GM12878 (cell line): Measurements from ENCODE around the gene CRB1.

ENCODE experiments used
- EZH2 ChIP-seq: IDR thresholded peaks from 2 replicates; pipeline ENCODE4 v1.6.1; 2012; ENCODE audit warnings: low read depth, mild to moderate bottlenecking, control low read depth, inconsistent platforms, low read length, borderline replicate concordance; ENCODE audit not compliant: control insufficient read depth
- SMARCA5 ChIP-seq: fragments of 450-650 bp; IDR thresholded peaks from 2 replicates; pipeline ENCODE4 v1.6.1; 2017; ENCODE audit warnings: mild to moderate bottlenecking
- YBX1 ChIP-seq: fragments of 450-650 bp; IDR thresholded peaks from 2 replicates; pipeline ENCODE4 v1.6.1; 2016; ENCODE audit warnings: antibody characterized with exemption
- TF ChIP-seq, protein P1 (sequence below): IDR thresholded peaks from 2 replicates; pipeline ENCODE4 v1.6.1; 2012; ENCODE audit warnings: mild to moderate bottlenecking, low read depth, low read length
- TF ChIP-seq, protein P2 (sequence below): fragments of 450-650 bp; IDR thresholded peaks from 2 replicates; pipeline ENCODE4 v1.6.1; 2017; ENCODE audit warnings: mild to moderate bottlenecking
- TF ChIP-seq, protein P3 (sequence below): IDR thresholded peaks from 2 replicates; pipeline ENCODE4 v1.6.1; 2012; ENCODE audit warnings: low read length, inconsistent platforms
- TF ChIP-seq, protein P4 (sequence below), 3 experiments: IDR thresholded peaks in 2 of 3; conservative IDR thresholded peaks in 1 of 3; 2 replicates each; pipeline ENCODE4 v1.5.1; 2011; ENCODE audit warnings: low read depth in 3 of 3, low read length in 3 of 3, mild to moderate bottlenecking in 3 of 3, control low read depth in 2 of 3, moderate library complexity in 2 of 3, inconsistent platforms in 1 of 3, mixed read lengths in 1 of 3; ENCODE audit not compliant: control insufficient read depth in 2 of 3, insufficient read depth in 1 of 3; ENCODE audit errors: extremely low read depth in 1 of 3

DNA sequence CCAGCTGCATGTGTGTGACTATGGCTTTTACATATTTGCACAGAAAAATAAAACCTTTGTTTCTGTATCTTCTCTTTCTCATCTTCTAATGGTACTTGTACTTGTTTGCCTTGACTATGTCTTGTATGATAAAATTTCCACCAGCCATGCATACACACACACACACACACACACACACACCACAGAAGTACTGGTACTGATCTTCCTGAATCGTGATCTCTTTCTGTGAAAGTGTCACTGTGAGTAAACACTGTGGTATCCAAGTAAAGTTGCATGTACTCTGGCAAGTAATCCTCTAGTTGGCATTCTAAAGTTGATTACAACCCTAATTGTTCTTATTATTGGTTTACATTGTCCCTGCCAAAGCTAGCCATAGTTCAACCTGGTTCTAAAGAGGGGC is 176.7 kb downstream of the CRB1 start:
- TF ChIP-seq SMARCA5, result no peak
- TF ChIP-seq, protein P1, sequence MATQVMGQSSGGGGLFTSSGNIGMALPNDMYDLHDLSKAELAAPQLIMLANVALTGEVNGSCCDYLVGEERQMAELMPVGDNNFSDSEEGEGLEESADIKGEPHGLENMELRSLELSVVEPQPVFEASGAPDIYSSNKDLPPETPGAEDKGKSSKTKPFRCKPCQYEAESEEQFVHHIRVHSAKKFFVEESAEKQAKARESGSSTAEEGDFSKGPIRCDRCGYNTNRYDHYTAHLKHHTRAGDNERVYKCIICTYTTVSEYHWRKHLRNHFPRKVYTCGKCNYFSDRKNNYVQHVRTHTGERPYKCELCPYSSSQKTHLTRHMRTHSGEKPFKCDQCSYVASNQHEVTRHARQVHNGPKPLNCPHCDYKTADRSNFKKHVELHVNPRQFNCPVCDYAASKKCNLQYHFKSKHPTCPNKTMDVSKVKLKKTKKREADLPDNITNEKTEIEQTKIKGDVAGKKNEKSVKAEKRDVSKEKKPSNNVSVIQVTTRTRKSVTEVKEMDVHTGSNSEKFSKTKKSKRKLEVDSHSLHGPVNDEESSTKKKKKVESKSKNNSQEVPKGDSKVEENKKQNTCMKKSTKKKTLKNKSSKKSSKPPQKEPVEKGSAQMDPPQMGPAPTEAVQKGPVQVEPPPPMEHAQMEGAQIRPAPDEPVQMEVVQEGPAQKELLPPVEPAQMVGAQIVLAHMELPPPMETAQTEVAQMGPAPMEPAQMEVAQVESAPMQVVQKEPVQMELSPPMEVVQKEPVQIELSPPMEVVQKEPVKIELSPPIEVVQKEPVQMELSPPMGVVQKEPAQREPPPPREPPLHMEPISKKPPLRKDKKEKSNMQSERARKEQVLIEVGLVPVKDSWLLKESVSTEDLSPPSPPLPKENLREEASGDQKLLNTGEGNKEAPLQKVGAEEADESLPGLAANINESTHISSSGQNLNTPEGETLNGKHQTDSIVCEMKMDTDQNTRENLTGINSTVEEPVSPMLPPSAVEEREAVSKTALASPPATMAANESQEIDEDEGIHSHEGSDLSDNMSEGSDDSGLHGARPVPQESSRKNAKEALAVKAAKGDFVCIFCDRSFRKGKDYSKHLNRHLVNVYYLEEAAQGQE, result no peak
- TF ChIP-seq, protein P2, sequence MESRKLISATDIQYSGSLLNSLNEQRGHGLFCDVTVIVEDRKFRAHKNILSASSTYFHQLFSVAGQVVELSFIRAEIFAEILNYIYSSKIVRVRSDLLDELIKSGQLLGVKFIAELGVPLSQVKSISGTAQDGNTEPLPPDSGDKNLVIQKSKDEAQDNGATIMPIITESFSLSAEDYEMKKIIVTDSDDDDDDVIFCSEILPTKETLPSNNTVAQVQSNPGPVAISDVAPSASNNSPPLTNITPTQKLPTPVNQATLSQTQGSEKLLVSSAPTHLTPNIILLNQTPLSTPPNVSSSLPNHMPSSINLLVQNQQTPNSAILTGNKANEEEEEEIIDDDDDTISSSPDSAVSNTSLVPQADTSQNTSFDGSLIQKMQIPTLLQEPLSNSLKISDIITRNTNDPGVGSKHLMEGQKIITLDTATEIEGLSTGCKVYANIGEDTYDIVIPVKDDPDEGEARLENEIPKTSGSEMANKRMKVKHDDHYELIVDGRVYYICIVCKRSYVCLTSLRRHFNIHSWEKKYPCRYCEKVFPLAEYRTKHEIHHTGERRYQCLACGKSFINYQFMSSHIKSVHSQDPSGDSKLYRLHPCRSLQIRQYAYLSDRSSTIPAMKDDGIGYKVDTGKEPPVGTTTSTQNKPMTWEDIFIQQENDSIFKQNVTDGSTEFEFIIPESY, result no peak
- TF ChIP-seq, protein P3, sequence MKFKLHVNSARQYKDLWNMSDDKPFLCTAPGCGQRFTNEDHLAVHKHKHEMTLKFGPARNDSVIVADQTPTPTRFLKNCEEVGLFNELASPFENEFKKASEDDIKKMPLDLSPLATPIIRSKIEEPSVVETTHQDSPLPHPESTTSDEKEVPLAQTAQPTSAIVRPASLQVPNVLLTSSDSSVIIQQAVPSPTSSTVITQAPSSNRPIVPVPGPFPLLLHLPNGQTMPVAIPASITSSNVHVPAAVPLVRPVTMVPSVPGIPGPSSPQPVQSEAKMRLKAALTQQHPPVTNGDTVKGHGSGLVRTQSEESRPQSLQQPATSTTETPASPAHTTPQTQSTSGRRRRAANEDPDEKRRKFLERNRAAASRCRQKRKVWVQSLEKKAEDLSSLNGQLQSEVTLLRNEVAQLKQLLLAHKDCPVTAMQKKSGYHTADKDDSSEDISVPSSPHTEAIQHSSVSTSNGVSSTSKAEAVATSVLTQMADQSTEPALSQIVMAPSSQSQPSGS, result no peak
- no peak for TF ChIP-seq YBX1
- no peak for TF ChIP-seq EZH2
- TF ChIP-seq, protein P4, sequence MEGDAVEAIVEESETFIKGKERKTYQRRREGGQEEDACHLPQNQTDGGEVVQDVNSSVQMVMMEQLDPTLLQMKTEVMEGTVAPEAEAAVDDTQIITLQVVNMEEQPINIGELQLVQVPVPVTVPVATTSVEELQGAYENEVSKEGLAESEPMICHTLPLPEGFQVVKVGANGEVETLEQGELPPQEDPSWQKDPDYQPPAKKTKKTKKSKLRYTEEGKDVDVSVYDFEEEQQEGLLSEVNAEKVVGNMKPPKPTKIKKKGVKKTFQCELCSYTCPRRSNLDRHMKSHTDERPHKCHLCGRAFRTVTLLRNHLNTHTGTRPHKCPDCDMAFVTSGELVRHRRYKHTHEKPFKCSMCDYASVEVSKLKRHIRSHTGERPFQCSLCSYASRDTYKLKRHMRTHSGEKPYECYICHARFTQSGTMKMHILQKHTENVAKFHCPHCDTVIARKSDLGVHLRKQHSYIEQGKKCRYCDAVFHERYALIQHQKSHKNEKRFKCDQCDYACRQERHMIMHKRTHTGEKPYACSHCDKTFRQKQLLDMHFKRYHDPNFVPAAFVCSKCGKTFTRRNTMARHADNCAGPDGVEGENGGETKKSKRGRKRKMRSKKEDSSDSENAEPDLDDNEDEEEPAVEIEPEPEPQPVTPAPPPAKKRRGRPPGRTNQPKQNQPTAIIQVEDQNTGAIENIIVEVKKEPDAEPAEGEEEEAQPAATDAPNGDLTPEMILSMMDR (IDR thresholded peaks at IDR 0.05 in 2 of 3, conservative IDR thresholded peaks at IDR 0.05 in 1 of 3; ENCODE audit: control insufficient read depth in 2 of 3, extremely low read depth in 1 of 3, insufficient read depth in 1 of 3, low read depth in 3 of 3, low read length in 3 of 3), result no peak
